Measurements from ENCODE around the gene ZNF678.

The ZNF678 gene

GRCh38 chr1:227726318-227726717 lies 163.0 kb downstream of the ZNF678 start:
- no peak for DNase-seq

All from NCI-H510A treated with DMSO at 0.1 percent for 48 hours (cell line).